Esophagus muscularis mucosa (tissue), 4 donors: Measurements from ENCODE around the gene TSC22D3. TPM values are rescaled to one million over a fixed set of nuclear protein-coding genes. Genes with fewer than 3 reads are reported as not detected.
"Not testable (repeated sequence)": the region's sequence is repeated elsewhere in the genome, so short reads cannot be mapped to it uniquely, and the experiment has no call there.

ENCODE experiments used
- DNase-seq: peaks from one replicate; pipeline ENCODE4 v3.0.0-alpha.2; 2017; ENCODE audit errors: extremely low spot score
- H3K27ac ChIP-seq, 4 donors: fragments of 200-600 bp; sonication (generic); replicated peaks in 1 of 4; 1 replicate in 3 of 4; 2 replicates in 1 of 4; pipeline ENCODE4 v1.5.1; 2016 to 2019; ENCODE audit warnings: mild to moderate bottlenecking in 1 of 4
- H3K27me3 ChIP-seq, 4 donors: fragments of 200-600 bp; sonication (generic); one replicate each; pipeline versions ENCODE4 v1.5.1 to v1.6.0; 2016 to 2019
- H3K36me3 ChIP-seq, 4 donors: fragments of 200-600 bp; sonication (generic); one replicate each; pipeline ENCODE4 v1.5.1; 2016 to 2019
- H3K4me1 ChIP-seq, 4 donors: fragments of 200-600 bp; sonication (generic); one replicate each; pipeline ENCODE4 v1.5.1; 2016 to 2019
- H3K4me3 ChIP-seq, 4 donors: fragments of 200-600 bp; sonication (generic); 1 replicate in 2 of 4; 2 replicates in 2 of 4; pipeline ENCODE4 v1.5.1; 2016 to 2019; ENCODE audit warnings: mild to moderate bottlenecking in 4 of 4, moderate library complexity in 1 of 4
- H3K9me3 ChIP-seq, 4 donors: fragments of 200-600 bp; sonication (generic); 1 replicate in 3 of 4; 2 replicates in 1 of 4; pipeline ENCODE4 v1.5.1; 2016 to 2019
- CTCF ChIP-seq, 3 experiments: fragments of 200-600 bp in 2 of 3; fragments of 450-650 bp in 1 of 3; sonication (generic) in 2 of 3; IDR thresholded peaks; one replicate each; pipeline ENCODE4 v1.5.1; 2017 to 2019; ENCODE audit warnings: antibody characterized with exemption in 3 of 3, mild to moderate bottlenecking in 2 of 3, moderate library complexity in 1 of 3
- EP300 ChIP-seq: sonication (generic); formaldehyde crosslinking; IDR thresholded peaks from one replicate; pipeline ENCODE4 v1.6.1; 2017; ENCODE audit warnings: antibody characterized with exemption
- POLR2A ChIP-seq: fragments of 450-650 bp; IDR thresholded peaks from one replicate; pipeline ENCODE4 v1.6.1; 2017; ENCODE audit warnings: antibody characterized with exemption, moderate library complexity, mild to moderate bottlenecking, low read depth
- POLR2AphosphoS5 ChIP-seq, 2 donors: sonication (generic); formaldehyde crosslinking; IDR thresholded peaks; one replicate each; pipeline ENCODE4 v1.6.1; 2017; ENCODE audit warnings: antibody characterized with exemption in 2 of 2
- WGBS: methylation state at CpG from one replicate; pipeline ENCODE4 v1.1.5; 2018; 5-methylcytosine and 5-hydroxymethylcytosine counted together
- intact Hi-C: fragments of 100-400 bp; cut with DNase I; formaldehyde crosslinking; loops from one replicate; pipeline ENCODE4 v1.15.1; 2023
- total RNA-seq, 4 donors: library from RNA; depleted of rRNA; stranded (reverse); fragments of >200 nt; gene quantifications; one replicate each; pipeline versions ENCODE4 v1.1.0 to v1.2.1, GENCODE V29; 2016

The TSC22D3 gene
- total RNA-seq, 4 donors from 2014 or later, result 389 to 1,047 (median 786) TPM

- no peak for DNase-seq
- H3K4me3 ChIP-seq, result no peak overlapping the region
- TF ChIP-seq POLR2AphosphoS5 (IDR thresholded peaks at IDR 0.05), result no peak
- no peak for TF ChIP-seq EP300
- TF ChIP-seq POLR2A, result no peak
- TF ChIP-seq CTCF (IDR thresholded peaks at IDR 0.05), result no peak
- intact Hi-C loops, result no loop called here
- no peaks in the 10 kb centered on the region for H3K9me3 ChIP-seq
- no peaks in the 10 kb centered on the region for H3K36me3 ChIP-seq
- WGBS, result 61% methylated on average over 3 of the region's 3 CpGs
- H3K27ac ChIP-seq, result no peak overlapping the region
- H3K27me3 ChIP-seq, result no peaks in the 10 kb centered on the region
- H3K4me1 ChIP-seq, result peaks cover 22 to 39% (median 32%) of the 10 kb centered on the region in 4 donors
Observed at GRCh38 chrX:107687445-107687844, 88.1 kb downstream of the TSC22D3 start.

GRCh38 chrX:107686792-107687191 lies 88.8 kb downstream of the TSC22D3 start:
- WGBS, result 51% methylated on average over 3 of the region's 3 CpGs
- H3K9me3 ChIP-seq, result no peaks in the 10 kb centered on the region
- intact Hi-C loops, result no loop called here
- H3K27ac ChIP-seq, result no peak overlapping the region
- no peaks in the 10 kb centered on the region for H3K36me3 ChIP-seq
- H3K4me3 ChIP-seq, result no peak overlapping the region
- peaks cover 0 to 3% (median 0%) of the 10 kb centered on the region in 4 donors for H3K27me3 ChIP-seq
- peaks cover 27 to 44% (median 35%) of the 10 kb centered on the region in 4 donors for H3K4me1 ChIP-seq
- TF ChIP-seq POLR2A (no peak), POLR2AphosphoS5 (IDR thresholded peaks at IDR 0.05) (no peak), EP300 (no peak), CTCF (IDR thresholded peaks at IDR 0.05) (no peak)
- DNase-seq, result no peak

- 72% methylated on average over 3 of the region's 3 CpGs for WGBS
- no peaks in the 10 kb centered on the region for H3K36me3 ChIP-seq
- intact Hi-C loops, result no loop called here
- no peak overlapping the region for H3K4me3 ChIP-seq
- peak overlapping the region in 3 of 4 donors; percentile 41 to 74 (median 74) for H3K27ac ChIP-seq
- TF ChIP-seq EP300 (no peak), POLR2AphosphoS5 (IDR thresholded peaks at IDR 0.05) (no peak), CTCF (IDR thresholded peaks at IDR 0.05) (no peak), POLR2A (no peak)
- H3K4me1 ChIP-seq, result peaks cover 27 to 44% (median 36%) of the 10 kb centered on the region in 4 donors
- H3K27me3 ChIP-seq, result peaks cover 0 to 3% (median 0%) of the 10 kb centered on the region in 4 donors
- no peak for DNase-seq
- no peaks in the 10 kb centered on the region for H3K9me3 ChIP-seq
Observed at GRCh38 chrX:107686026-107686425, 89.6 kb downstream of the TSC22D3 start.

GRCh38 chrX:107685586-107685985 lies 90.0 kb downstream of the TSC22D3 start:
- H3K9me3 ChIP-seq, H3K27me3 ChIP-seq, DNase-seq, H3K4me3 ChIP-seq, H3K36me3 ChIP-seq, intact Hi-C loops: not testable (repeated sequence)
- Histone ChIP-seq H3K4me1 (peaks cover 27 to 44% (median 36%) of the 10 kb centered on the region in 4 donors), H3K27ac (peak overlapping the region; percentile 41 to 74 (median 68))
- WGBS, result 83% methylated on average over 9 of the region's 9 CpGs

GRCh38 chrX:107684956-107685385 lies 90.6 kb downstream of the TSC22D3 start:
- Histone ChIP-seq H3K4me3 (no peak overlapping the region), H3K27me3 (peaks cover 0 to 3% (median 0%) of the 10 kb centered on the region in 4 donors), H3K27ac (peak overlapping the region; percentile 62 to 74 (median 72)), H3K36me3 (no peaks in the 10 kb centered on the region), H3K9me3 (no peaks in the 10 kb centered on the region), H3K4me1 (peaks cover 27 to 50% (median 35%) of the 10 kb centered on the region in 4 donors)
- intact Hi-C loops, result no loop called here
- 43% methylated on average over 5 of the region's 5 CpGs for WGBS
- TF ChIP-seq POLR2A, result no peak
- TF ChIP-seq POLR2AphosphoS5 (IDR thresholded peaks at IDR 0.05), result peak; percentile 70 to 77
- DNase-seq, result peak; percentile 93

GRCh38 chrX:107683931-107684330 lies 91.7 kb downstream of the TSC22D3 start:
- Histone ChIP-seq H3K27ac (peak overlapping the region; percentile 58 to 74 (median 72)), H3K4me3 (no peak overlapping the region), H3K27me3 (peaks cover 0 to 3% (median 0%) of the 10 kb centered on the region in 4 donors), H3K36me3 (no peaks in the 10 kb centered on the region), H3K9me3 (no peaks in the 10 kb centered on the region), H3K4me1 (peaks cover 27 to 60% (median 38%) of the 10 kb centered on the region in 4 donors)
- intact Hi-C loops, result no loop called here
- 58% methylated on average over 3 of the region's 3 CpGs for WGBS
- DNase-seq, result no peak
- TF ChIP-seq EP300 (no peak), POLR2AphosphoS5 (IDR thresholded peaks at IDR 0.05) (no peak), POLR2A (no peak), CTCF (IDR thresholded peaks at IDR 0.05) (no peak)
